GM10266 (cell line): ENCODE results near the gene SEC31A.
"Not testable (repeated sequence)": the region's sequence is repeated elsewhere in the genome, so short reads cannot be mapped to it uniquely, and the experiment has no call there.

Experiments
- DNase-seq: peaks from one replicate; pipeline ENCODE4 v3.0.0; 2012; ENCODE audit errors: extremely low spot score
- CTCF ChIP-seq: IDR thresholded peaks from 2 replicates; pipeline ENCODE4 v1.5.1; 2012; ENCODE audit warnings: mild to moderate bottlenecking, low read depth; ENCODE audit not compliant: control insufficient read depth, insufficient read depth; ENCODE audit errors: missing control alignments

The SEC31A gene

GRCh38 chr4:82868572-82868971 is 22.4 kb downstream of the SEC31A start:
- no peak for TF ChIP-seq CTCF
- DNase-seq, result no peak

GRCh38 chr4:82866706-82867385 is 24.1 kb downstream of the SEC31A start:
- no peak for DNase-seq
- no peak for TF ChIP-seq CTCF

- DNase-seq, result not testable (repeated sequence)
Measured at GRCh38 chr4:82866033-82866432, 24.9 kb downstream of the SEC31A start.

GRCh38 chr4:82865592-82865991 is 25.4 kb downstream of the SEC31A start:
- DNase-seq, result no peak

GRCh38 chr4:82864336-82864979 is 26.5 kb downstream of the SEC31A start:
- no peak for DNase-seq
- TF ChIP-seq CTCF, result no peak

More at GRCh38 chr4:82865592-82865991, 25.4 kb downstream of the SEC31A start:
- TF ChIP-seq CTCF, result no peak

- DNase-seq, result no peak
- no peak for TF ChIP-seq CTCF
Measured at GRCh38 chr4:82861529-82861928, 29.4 kb downstream of the SEC31A start.

GRCh38 chr4:82860487-82860886 is 30.5 kb downstream of the SEC31A start:
- DNase-seq, result not testable (repeated sequence)

GRCh38 chr4:82852751-82853285 is 38.1 kb downstream of the SEC31A start:
- no peak for TF ChIP-seq CTCF
- no peak for DNase-seq
